ENCODE measurements around the gene ESYT1.

Gene ESYT1

DNA sequence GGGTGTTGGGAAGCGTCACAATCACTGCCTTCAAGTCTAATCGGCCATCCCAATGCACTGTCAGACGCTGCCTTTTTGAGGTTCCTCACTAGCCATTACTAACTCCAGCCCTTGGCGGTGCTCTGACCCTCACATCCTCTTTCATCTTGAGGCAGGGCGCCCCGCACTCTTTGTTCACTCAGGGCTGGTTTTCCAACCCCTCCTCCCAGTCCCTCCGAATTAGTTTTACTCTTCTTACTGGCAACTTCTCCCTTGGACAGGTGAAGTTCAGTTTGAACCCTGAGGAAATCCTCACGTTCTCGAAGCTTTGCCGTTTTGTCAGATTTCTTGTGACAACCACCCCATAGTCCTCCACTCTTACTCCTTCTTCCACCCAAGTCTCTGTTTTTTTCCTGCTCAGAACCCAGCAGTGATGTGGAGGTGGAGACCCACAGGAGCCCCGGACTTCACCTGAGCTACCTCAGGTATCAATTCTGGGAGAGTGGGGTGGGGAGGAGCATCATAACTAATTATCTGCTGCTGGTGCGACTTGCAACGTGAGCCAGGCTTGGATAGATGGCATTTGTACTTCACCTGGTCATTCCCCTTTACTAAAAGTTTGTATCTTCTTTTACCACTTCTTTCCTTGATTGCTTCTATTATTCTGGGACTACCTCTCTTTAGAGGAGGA, 9.2 kb upstream of the ESYT1 start:
- Histone ChIP-seq H3K4me3 (ENCODE audit: extremely low read depth, insufficient read depth, low read length, poor library complexity, severe bottlenecking) (peak overlapping the region; percentile 86), H3K4me1 (ENCODE audit: control insufficient read depth, insufficient read depth, low read length, poor library complexity, severe bottlenecking) (peaks cover 17% of the 10 kb centered on the region), H3K27ac (ENCODE audit: low read depth, low read length, severe bottlenecking) (peak overlapping the region; percentile 73), H3K36me3 (ENCODE audit: control insufficient read depth, insufficient read depth, low read length) (peaks cover 31% of the 10 kb centered on the region), H3K9me3 (ENCODE audit: control insufficient read depth, low read length) (peaks cover 4% of the 10 kb centered on the region)
- WGBS, 2 experiments (ENCODE audit: insufficient coverage in 2 of 2), result 28 to 31% methylated on average over 9 to 12 of the region's 13 CpGs

DNA sequence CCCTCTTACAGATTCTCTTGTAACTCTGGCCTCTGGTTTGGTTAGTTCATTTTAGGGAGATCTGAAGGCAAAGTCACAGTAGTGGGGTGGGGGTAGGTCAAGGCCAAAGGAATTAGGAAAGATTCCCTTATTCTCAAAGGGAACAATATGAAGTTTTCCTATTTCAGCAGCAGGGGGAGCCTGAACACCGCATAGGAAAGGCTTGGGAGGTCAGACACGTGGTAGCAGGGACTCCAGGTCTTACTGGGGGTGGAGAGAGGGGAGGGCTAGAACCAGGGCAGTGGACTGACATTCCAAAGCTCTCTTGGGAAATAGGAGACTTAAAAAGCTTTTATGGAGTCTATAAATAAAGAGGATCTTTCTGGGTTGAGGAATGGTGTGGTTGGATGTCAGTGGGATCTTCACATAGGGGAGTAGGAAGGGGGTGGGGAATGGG, 8.7 kb upstream of the ESYT1 start:
- H3K27ac ChIP-seq (ENCODE audit: low read depth, low read length, severe bottlenecking), result peak overlapping the region; percentile 38
- 0% methylated on average over 2 of the region's 2 CpGs for WGBS, 2 experiments (ENCODE audit: insufficient coverage in 2 of 2)
- peak overlapping the region; percentile 86 for H3K4me3 ChIP-seq (ENCODE audit: extremely low read depth, insufficient read depth, low read length, poor library complexity, severe bottlenecking)

DNA sequence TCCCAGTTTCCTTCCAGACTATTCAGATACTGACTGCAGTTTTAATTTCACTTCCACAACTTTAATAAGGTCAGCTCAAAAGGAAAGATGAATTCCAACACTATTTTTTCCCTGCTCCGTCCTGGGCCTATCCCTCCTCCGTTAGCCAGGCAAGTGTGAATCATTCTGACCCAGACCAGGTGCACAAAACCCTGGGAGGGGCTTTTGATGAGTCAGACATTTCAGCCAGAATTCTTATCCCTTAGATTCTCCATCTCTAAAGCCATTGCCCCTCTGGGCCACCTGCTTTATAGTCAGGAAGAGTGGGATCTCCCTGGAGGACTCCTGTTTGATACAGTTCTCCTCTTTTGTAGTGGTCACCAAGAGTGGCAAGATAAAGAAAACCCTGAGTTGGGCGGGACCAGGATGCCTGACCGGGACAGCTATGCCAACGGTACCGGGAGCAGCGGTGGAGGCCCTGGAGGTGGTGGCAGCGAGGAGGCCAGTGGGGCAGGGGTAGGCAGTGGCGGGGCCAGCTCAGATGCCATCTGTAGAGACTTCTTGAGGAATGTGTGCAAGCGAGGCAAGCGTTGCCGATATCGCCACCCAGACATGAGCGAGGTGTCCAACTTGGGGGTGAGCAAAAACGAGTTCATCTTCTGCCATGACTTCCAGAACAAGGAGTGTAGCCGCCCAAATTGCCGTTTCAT, 7.8 kb upstream of the ESYT1 start:
- Histone ChIP-seq H3K9me3 (ENCODE audit: control insufficient read depth, low read length) (peaks cover 2% of the 10 kb centered on the region), H3K4me3 (ENCODE audit: extremely low read depth, insufficient read depth, low read length, poor library complexity, severe bottlenecking) (no peak overlapping the region), H3K27ac (ENCODE audit: low read depth, low read length, severe bottlenecking) (no peak overlapping the region), H3K4me1 (ENCODE audit: control insufficient read depth, insufficient read depth, low read length, poor library complexity, severe bottlenecking) (peaks cover 17% of the 10 kb centered on the region), H3K36me3 (ENCODE audit: control insufficient read depth, insufficient read depth, low read length) (peaks cover 28% of the 10 kb centered on the region)
- 96 to 98% methylated on average over 16 to 17 of the region's 17 CpGs for WGBS, 2 experiments (ENCODE audit: insufficient coverage in 2 of 2)

More for the DNA sequence above, 8.7 kb upstream of the ESYT1 start:
- Histone ChIP-seq H3K4me1 (ENCODE audit: control insufficient read depth, insufficient read depth, low read length, poor library complexity, severe bottlenecking) (peaks cover 17% of the 10 kb centered on the region), H3K36me3 (ENCODE audit: control insufficient read depth, insufficient read depth, low read length) (peaks cover 28% of the 10 kb centered on the region), H3K9me3 (ENCODE audit: control insufficient read depth, low read length) (peaks cover 4% of the 10 kb centered on the region)

DNA sequence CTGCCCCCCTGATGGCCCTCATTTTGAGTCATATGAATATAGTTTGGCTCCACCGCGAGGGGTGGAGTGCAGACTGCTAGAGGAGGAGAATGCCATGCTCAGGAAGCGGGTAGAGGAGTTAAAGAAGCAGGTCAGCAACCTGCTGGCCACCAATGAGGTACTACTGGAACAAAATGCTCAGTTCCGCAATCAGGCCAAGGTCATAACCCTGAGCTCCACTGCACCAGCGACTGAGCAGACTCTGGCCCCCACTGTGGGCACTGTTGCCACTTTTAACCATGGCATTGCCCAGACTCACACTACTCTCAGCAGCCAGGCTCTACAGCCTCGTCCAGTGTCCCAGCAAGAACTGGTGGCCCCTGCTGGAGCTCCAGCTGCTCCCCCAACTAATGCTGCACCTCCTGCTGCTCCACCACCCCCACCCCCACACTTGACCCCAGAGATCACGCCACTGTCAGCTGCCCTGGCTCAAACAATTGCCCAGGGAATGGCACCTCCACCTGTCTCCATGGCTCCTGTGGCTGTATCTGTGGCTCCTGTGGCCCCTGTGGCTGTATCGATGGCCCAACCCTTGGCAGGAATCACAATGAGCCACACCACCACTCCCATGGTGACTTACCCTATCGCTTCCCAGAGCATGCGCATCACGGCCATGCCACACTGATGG, 6.7 kb upstream of the ESYT1 start:
- Histone ChIP-seq H3K27ac (ENCODE audit: low read depth, low read length, severe bottlenecking) (no peak overlapping the region), H3K9me3 (ENCODE audit: control insufficient read depth, low read length) (no peaks in the 10 kb centered on the region)
- WGBS, 2 experiments (ENCODE audit: insufficient coverage in 2 of 2), result 96 to 98% methylated on average over 9 to 11 of the region's 11 CpGs

DNA sequence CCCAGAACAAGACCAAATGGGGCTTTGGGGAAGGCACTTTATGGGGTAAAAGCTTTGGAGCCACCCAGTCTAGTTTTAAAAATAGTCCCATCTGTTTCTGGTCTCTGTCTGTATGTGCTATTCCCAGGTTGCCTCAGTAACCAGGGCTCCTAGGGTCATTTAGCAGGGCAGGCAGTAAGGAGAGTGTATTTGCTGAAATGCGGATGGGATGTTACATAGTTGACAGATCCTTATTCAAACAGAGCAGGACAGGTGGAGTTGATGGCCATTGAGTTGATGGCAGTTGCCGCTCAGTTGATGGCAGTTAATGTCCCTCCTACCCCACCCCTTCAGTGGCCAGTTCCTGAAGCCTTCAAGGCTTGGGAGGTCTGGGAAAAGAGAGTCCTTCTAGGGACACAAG, 5.4 kb upstream of the ESYT1 start:
- peaks cover 31% of the 10 kb centered on the region for H3K4me1 ChIP-seq (ENCODE audit: control insufficient read depth, insufficient read depth, low read length, poor library complexity, severe bottlenecking)
- no peaks in the 10 kb centered on the region for H3K9me3 ChIP-seq (ENCODE audit: control insufficient read depth, low read length)
- H3K27ac ChIP-seq (ENCODE audit: low read depth, low read length, severe bottlenecking), result no peak overlapping the region
- 75 to 100% methylated on average over 1 to 2 of the region's 2 CpGs for WGBS, 2 experiments (ENCODE audit: insufficient coverage in 2 of 2)
- peaks cover 22% of the 10 kb centered on the region for H3K36me3 ChIP-seq (ENCODE audit: control insufficient read depth, insufficient read depth, low read length)
- no peak overlapping the region for H3K4me3 ChIP-seq (ENCODE audit: extremely low read depth, insufficient read depth, low read length, poor library complexity, severe bottlenecking)

More for the DNA sequence above, 6.7 kb upstream of the ESYT1 start:
- Histone ChIP-seq H3K36me3 (ENCODE audit: control insufficient read depth, insufficient read depth, low read length) (peaks cover 28% of the 10 kb centered on the region), H3K4me3 (ENCODE audit: extremely low read depth, insufficient read depth, low read length, poor library complexity, severe bottlenecking) (no peak overlapping the region), H3K4me1 (ENCODE audit: control insufficient read depth, insufficient read depth, low read length, poor library complexity, severe bottlenecking) (peaks cover 19% of the 10 kb centered on the region)

DNA sequence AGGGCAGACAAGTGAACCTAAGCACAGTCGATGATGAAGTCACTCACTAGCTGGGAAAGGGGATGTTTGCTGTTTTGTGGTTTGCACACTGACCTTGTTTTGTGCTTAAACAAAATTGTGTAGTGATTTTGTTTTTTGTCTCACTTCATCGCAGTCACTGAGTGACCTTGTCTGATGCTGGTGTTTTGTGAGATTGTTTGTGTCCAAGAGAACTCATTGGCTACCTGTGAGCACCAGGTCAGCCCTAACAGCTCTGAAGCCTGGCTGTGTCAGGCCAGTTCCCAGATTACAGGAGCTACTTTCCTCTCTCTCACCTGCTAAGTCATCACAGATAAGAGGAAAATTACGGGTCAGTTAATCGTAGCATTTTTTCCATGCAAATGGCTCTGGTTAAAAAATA, 3.9 kb upstream of the ESYT1 start:
- Histone ChIP-seq H3K36me3 (ENCODE audit: control insufficient read depth, insufficient read depth, low read length) (peaks cover 21% of the 10 kb centered on the region), H3K9me3 (ENCODE audit: control insufficient read depth, low read length) (no peaks in the 10 kb centered on the region), H3K27ac (ENCODE audit: low read depth, low read length, severe bottlenecking) (no peak overlapping the region), H3K4me1 (ENCODE audit: control insufficient read depth, insufficient read depth, low read length, poor library complexity, severe bottlenecking) (peaks cover 24% of the 10 kb centered on the region), H3K4me3 (ENCODE audit: extremely low read depth, insufficient read depth, low read length, poor library complexity, severe bottlenecking) (no peak overlapping the region)
- WGBS, 2 experiments (ENCODE audit: insufficient coverage in 2 of 2), result 100% methylated on average over 2 to 4 of the region's 4 CpGs

DNA sequence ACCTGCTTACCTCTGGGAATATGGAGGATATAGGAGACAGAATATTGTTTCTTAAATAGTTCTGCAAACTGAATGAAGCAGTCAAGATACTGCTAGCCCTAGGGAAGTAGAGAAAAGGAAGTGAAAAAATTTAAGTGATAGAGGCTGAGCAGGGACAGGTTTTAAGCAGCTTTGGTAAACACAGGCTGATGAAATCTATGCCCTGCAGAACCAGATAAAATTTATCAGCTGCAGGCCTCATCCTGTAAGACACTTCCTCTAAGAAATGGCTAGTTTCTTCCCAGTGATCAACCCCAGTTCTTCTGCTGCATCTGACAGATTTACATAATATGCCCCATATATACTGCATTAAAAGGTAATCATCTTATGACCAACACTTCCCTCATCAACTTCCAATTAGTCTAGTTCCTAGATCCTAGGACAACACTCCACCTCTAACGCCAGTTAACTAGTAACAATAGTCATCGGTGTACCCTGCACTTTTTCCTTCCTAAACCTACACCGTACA, 1.3 kb upstream of the ESYT1 start:
- no peaks in the 10 kb centered on the region for H3K9me3 ChIP-seq (ENCODE audit: control insufficient read depth, low read length)
- WGBS, 2 experiments (ENCODE audit: insufficient coverage in 2 of 2), result 95 to 100% methylated on average over 3 of the region's 3 CpGs
- H3K27ac ChIP-seq (ENCODE audit: low read depth, low read length, severe bottlenecking), result peak overlapping the region; percentile 93
- peaks cover 21% of the 10 kb centered on the region for H3K4me1 ChIP-seq (ENCODE audit: control insufficient read depth, insufficient read depth, low read length, poor library complexity, severe bottlenecking)
- peaks cover 21% of the 10 kb centered on the region for H3K36me3 ChIP-seq (ENCODE audit: control insufficient read depth, insufficient read depth, low read length)
- H3K4me3 ChIP-seq (ENCODE audit: extremely low read depth, insufficient read depth, low read length, poor library complexity, severe bottlenecking), result peak overlapping the region; percentile 82

DNA sequence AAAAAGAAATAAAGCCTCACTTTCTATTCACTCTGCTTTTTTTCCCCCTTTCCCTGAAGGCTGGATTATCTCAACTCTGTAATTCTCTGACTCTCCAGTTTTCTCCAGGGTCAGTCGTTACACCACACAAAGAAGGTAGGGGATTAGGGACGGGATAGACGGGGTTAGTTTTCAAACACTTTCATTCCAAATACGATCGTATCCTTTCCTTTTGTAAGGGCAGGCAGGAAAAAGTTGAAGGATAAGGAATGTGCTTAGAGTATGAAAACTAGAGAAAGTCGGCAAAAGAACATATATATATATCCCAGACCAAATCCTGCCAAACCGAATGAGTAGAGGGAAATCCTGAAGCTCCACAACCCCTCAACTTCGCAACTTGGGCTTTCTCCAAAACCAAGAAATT, 581 bp upstream of the ESYT1 start:
- 0 to 5% methylated on average over 1 to 2 of the region's 8 CpGs for WGBS, 2 experiments (ENCODE audit: insufficient coverage in 2 of 2)
- Histone ChIP-seq H3K27ac (ENCODE audit: low read depth, low read length, severe bottlenecking) (peak overlapping the region; percentile 93), H3K36me3 (ENCODE audit: control insufficient read depth, insufficient read depth, low read length) (peaks cover 24% of the 10 kb centered on the region), H3K9me3 (ENCODE audit: control insufficient read depth, low read length) (no peaks in the 10 kb centered on the region), H3K4me1 (ENCODE audit: control insufficient read depth, insufficient read depth, low read length, poor library complexity, severe bottlenecking) (peaks cover 21% of the 10 kb centered on the region), H3K4me3 (ENCODE audit: extremely low read depth, insufficient read depth, low read length, poor library complexity, severe bottlenecking) (peak overlapping the region; percentile 82)

DNA sequence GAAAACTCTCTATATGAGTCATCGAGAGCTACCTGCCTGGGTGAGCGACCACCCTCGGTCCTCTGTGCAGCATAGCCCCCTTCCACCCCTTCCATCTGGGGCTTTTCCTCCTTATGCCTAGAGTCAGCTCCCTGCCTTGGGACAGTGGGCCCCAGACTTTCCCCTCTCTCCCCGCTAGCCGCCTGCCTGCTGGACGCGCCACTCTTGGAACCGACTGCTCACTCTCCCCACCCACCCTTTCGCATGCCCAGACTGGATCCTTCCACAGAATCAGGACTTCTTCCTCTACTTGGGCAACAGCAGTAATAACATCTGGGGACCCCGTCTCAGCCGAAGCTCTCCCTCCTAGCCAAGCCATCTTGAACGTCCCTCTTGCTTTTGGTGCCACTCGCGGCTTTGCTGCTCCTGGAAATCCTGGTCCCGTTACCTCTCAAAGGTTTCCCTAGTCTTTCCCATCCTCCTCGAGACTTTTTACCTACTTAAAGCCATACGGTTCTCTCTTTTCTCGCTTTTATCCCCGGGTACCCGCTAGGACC, 671 bp downstream of the ESYT1 start:
- H3K4me1 ChIP-seq (ENCODE audit: control insufficient read depth, insufficient read depth, low read length, poor library complexity, severe bottlenecking), result peaks cover 21% of the 10 kb centered on the region
- peak overlapping the region; percentile 82 for H3K4me3 ChIP-seq (ENCODE audit: extremely low read depth, insufficient read depth, low read length, poor library complexity, severe bottlenecking)
- peak overlapping the region; percentile 69 for H3K27ac ChIP-seq (ENCODE audit: low read depth, low read length, severe bottlenecking)
- H3K36me3 ChIP-seq (ENCODE audit: control insufficient read depth, insufficient read depth, low read length), result peaks cover 37% of the 10 kb centered on the region
- H3K9me3 ChIP-seq (ENCODE audit: control insufficient read depth, low read length), result no peaks in the 10 kb centered on the region
- WGBS, 2 experiments (ENCODE audit: insufficient coverage in 2 of 2), result 0 to 1% methylated on average over 13 to 15 of the region's 20 CpGs

DNA sequence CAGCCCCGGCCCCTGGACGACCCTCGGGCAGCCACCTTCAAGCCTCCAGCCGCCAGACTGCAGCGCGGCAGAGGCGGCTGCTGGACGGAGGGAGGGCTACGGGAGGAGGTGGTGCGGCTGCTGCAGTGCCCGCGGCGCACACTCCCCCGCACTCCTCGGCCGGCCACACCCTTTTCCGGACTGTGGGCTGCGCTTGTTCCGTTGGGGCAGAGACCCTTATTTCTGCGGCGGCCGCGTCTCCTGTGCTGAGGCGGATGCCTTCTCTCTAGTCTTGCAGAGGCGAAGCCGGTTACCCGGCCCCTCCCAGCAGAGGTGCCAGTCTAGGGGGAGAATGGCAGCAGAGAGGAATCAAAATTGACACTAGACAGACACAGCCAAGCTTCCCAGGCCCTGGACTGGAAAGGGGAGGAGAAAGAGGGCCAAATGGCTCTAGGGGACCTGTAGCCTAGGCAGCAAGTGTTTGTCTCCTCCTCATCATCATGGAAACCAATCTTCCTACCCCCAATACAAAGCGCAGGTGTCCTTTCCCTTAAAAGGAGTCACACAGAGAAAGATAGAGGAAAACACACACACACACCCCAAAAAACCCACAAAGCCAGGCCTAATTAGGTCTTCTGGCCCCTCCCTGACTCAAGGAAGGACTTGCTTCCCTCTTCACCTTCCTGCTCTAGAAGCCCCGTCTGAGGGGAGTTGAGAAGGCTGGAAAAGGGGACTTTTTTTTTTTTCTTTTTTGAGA, 1.3 kb downstream of the ESYT1 start:
- 0% methylated on average over 9 to 14 of the region's 29 CpGs for WGBS, 2 experiments (ENCODE audit: insufficient coverage in 2 of 2)
- Histone ChIP-seq H3K9me3 (ENCODE audit: control insufficient read depth, low read length) (no peaks in the 10 kb centered on the region), H3K4me1 (ENCODE audit: control insufficient read depth, insufficient read depth, low read length, poor library complexity, severe bottlenecking) (peaks cover 21% of the 10 kb centered on the region), H3K36me3 (ENCODE audit: control insufficient read depth, insufficient read depth, low read length) (peaks cover 43% of the 10 kb centered on the region), H3K27ac (ENCODE audit: low read depth, low read length, severe bottlenecking) (peak overlapping the region; percentile 64), H3K4me3 (ENCODE audit: extremely low read depth, insufficient read depth, low read length, poor library complexity, severe bottlenecking) (peak overlapping the region; percentile 82)
